SK-N-SH treated with all-trans-retinoic acid at 6 μM for 48 hours (cell line): ENCODE measurements around the gene NLGN3.

Experiments
- ARNTL ChIP-seq: fragments of 450-650 bp; formaldehyde crosslinking; IDR thresholded peaks from 2 replicates; pipeline ENCODE4 v1.5.0; 2020; ENCODE audit warnings: low read depth, mild to moderate bottlenecking, moderate library complexity, borderline replicate concordance
- CSDC2 ChIP-seq: fragments of 250-450 bp; sonication (Bioruptor Pico); IDR thresholded peaks from 2 replicates; pipeline ENCODE4 v1.5.0; 2020; ENCODE audit warnings: mild to moderate bottlenecking, moderate library complexity
- ESRRG ChIP-seq: fragments of 250-450 bp; sonication (Bioruptor Pico); IDR thresholded peaks from 2 replicates; pipeline ENCODE4 v1.6.1; 2021; ENCODE audit warnings: mild to moderate bottlenecking
- ISL1 ChIP-seq: fragments of 250-450 bp; sonication (Bioruptor Pico); IDR thresholded peaks from 2 replicates; pipeline ENCODE4 v2.1.2; 2022; ENCODE audit warnings: mild to moderate bottlenecking, moderate library complexity
- RARB ChIP-seq: fragments of 250-450 bp; sonication (Bioruptor Pico); IDR thresholded peaks from 2 replicates; pipeline ENCODE4 v1.8.0; 2021; ENCODE audit warnings: mild to moderate bottlenecking, moderate library complexity
- SNAI2 ChIP-seq: fragments of 250-450 bp; sonication (Bioruptor Pico); IDR thresholded peaks from 2 replicates; pipeline ENCODE4 v1.5.0; 2020; ENCODE audit warnings: mild to moderate bottlenecking, moderate library complexity
- TCF4 ChIP-seq: fragments of 250-450 bp; sonication (Bioruptor Pico); IDR thresholded peaks from 2 replicates; pipeline ENCODE4 v1.8.0; 2021; ENCODE audit warnings: mild to moderate bottlenecking, moderate library complexity, borderline replicate concordance
- ZC3H10 ChIP-seq: fragments of 250-450 bp; sonication (Bioruptor Pico); IDR thresholded peaks from 2 replicates; pipeline ENCODE4 v1.5.1; 2021; ENCODE audit warnings: mild to moderate bottlenecking, moderate library complexity
- ZNF565 ChIP-seq: fragments of 450-650 bp; formaldehyde crosslinking; conservative IDR thresholded peaks from 2 replicates; pipeline ENCODE4 v1.5.0; 2020; ENCODE audit warnings: low read depth, mild to moderate bottlenecking, moderate library complexity
- TF ChIP-seq, protein P1 (sequence below): fragments of 250-450 bp; sonication (Bioruptor Pico); IDR thresholded peaks from 2 replicates; pipeline ENCODE4 v1.8.0; 2020; ENCODE audit warnings: mild to moderate bottlenecking, moderate library complexity, borderline replicate concordance
- TF ChIP-seq, protein P2 (sequence below): fragments of 250-450 bp; sonication (Bioruptor Pico); IDR thresholded peaks from 2 replicates; pipeline ENCODE4 v1.5.1; 2021; ENCODE audit warnings: mild to moderate bottlenecking, moderate library complexity
- TF ChIP-seq, protein P3 (sequence below): fragments of 250-450 bp; sonication (Bioruptor Pico); IDR thresholded peaks from 2 replicates; pipeline ENCODE4 v1.8.0; 2021; ENCODE audit warnings: low read depth, mild to moderate bottlenecking, moderate library complexity, borderline replicate concordance
- TF ChIP-seq, protein P4 (sequence below): fragments of 250-450 bp; sonication (Bioruptor Pico); IDR thresholded peaks from 2 replicates; pipeline ENCODE4 v1.5.1; 2020; ENCODE audit warnings: low read depth, mild to moderate bottlenecking, moderate library complexity
- TF ChIP-seq, protein P5 (sequence below): fragments of 250-450 bp; sonication (Bioruptor Pico); IDR thresholded peaks from 2 replicates; pipeline ENCODE4 v1.5.0; 2020; ENCODE audit warnings: mild to moderate bottlenecking, moderate library complexity

DNA sequence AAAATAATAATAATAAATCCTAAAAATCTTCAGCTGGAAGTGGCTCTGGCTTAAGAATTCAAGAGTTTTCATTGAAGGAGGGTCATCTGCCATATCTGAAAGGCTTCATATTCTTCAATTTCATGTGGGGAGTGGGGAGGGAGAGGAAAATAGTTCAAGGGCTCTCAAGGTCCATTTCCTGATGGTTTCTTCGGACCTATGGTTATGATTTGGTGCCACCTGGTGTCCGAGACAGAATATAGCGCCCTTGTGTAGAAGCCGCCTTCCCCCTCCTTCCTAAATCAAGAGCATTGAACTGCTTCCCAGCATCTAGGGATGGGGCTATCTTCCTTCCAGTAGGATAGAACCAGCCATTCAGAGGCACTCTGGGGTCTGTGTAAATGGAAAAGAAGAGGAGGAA, 34.3 kb downstream of the NLGN3 start:
- TF ChIP-seq RARB (CRISPR knock-in tag) (no peak), ARNTL (CRISPR knock-in tag) (no peak), ISL1 (CRISPR knock-in tag) (no peak), TCF4 (no peak), ZNF565 (CRISPR knock-in tag) (no peak), ESRRG (CRISPR knock-in tag) (no peak), CSDC2 (CRISPR knock-in tag) (no peak), SNAI2 (no peak), ZC3H10 (CRISPR knock-in tag) (no peak)
- TF ChIP-seq, protein P1, sequence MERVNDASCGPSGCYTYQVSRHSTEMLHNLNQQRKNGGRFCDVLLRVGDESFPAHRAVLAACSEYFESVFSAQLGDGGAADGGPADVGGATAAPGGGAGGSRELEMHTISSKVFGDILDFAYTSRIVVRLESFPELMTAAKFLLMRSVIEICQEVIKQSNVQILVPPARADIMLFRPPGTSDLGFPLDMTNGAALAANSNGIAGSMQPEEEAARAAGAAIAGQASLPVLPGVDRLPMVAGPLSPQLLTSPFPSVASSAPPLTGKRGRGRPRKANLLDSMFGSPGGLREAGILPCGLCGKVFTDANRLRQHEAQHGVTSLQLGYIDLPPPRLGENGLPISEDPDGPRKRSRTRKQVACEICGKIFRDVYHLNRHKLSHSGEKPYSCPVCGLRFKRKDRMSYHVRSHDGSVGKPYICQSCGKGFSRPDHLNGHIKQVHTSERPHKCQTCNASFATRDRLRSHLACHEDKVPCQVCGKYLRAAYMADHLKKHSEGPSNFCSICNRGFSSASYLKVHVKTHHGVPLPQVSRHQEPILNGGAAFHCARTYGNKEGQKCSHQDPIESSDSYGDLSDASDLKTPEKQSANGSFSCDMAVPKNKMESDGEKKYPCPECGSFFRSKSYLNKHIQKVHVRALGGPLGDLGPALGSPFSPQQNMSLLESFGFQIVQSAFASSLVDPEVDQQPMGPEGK (CRISPR knock-in tag): no peak
- TF ChIP-seq, protein P2, sequence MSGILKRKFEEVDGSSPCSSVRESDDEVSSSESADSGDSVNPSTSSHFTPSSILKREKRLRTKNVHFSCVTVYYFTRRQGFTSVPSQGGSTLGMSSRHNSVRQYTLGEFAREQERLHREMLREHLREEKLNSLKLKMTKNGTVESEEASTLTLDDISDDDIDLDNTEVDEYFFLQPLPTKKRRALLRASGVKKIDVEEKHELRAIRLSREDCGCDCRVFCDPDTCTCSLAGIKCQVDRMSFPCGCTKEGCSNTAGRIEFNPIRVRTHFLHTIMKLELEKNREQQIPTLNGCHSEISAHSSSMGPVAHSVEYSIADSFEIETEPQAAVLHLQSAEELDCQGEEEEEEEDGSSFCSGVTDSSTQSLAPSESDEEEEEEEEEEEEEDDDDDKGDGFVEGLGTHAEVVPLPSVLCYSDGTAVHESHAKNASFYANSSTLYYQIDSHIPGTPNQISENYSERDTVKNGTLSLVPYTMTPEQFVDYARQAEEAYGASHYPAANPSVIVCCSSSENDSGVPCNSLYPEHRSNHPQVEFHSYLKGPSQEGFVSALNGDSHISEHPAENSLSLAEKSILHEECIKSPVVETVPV (CRISPR knock-in tag): no peak
- TF ChIP-seq, protein P3, sequence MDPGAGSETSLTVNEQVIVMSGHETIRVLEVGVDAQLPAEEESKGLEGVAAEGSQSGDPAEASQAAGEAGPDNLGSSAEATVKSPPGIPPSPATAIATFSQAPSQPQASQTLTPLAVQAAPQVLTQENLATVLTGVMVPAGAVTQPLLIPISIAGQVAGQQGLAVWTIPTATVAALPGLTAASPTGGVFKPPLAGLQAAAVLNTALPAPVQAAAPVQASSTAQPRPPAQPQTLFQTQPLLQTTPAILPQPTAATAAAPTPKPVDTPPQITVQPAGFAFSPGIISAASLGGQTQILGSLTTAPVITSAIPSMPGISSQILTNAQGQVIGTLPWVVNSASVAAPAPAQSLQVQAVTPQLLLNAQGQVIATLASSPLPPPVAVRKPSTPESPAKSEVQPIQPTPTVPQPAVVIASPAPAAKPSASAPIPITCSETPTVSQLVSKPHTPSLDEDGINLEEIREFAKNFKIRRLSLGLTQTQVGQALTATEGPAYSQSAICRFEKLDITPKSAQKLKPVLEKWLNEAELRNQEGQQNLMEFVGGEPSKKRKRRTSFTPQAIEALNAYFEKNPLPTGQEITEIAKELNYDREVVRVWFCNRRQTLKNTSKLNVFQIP (CRISPR knock-in tag): no peak
- TF ChIP-seq, protein P4, sequence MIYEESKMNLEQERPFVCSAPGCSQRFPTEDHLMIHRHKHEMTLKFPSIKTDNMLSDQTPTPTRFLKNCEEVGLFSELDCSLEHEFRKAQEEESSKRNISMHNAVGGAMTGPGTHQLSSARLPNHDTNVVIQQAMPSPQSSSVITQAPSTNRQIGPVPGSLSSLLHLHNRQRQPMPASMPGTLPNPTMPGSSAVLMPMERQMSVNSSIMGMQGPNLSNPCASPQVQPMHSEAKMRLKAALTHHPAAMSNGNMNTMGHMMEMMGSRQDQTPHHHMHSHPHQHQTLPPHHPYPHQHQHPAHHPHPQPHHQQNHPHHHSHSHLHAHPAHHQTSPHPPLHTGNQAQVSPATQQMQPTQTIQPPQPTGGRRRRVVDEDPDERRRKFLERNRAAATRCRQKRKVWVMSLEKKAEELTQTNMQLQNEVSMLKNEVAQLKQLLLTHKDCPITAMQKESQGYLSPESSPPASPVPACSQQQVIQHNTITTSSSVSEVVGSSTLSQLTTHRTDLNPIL: no peak
- TF ChIP-seq, protein P5, sequence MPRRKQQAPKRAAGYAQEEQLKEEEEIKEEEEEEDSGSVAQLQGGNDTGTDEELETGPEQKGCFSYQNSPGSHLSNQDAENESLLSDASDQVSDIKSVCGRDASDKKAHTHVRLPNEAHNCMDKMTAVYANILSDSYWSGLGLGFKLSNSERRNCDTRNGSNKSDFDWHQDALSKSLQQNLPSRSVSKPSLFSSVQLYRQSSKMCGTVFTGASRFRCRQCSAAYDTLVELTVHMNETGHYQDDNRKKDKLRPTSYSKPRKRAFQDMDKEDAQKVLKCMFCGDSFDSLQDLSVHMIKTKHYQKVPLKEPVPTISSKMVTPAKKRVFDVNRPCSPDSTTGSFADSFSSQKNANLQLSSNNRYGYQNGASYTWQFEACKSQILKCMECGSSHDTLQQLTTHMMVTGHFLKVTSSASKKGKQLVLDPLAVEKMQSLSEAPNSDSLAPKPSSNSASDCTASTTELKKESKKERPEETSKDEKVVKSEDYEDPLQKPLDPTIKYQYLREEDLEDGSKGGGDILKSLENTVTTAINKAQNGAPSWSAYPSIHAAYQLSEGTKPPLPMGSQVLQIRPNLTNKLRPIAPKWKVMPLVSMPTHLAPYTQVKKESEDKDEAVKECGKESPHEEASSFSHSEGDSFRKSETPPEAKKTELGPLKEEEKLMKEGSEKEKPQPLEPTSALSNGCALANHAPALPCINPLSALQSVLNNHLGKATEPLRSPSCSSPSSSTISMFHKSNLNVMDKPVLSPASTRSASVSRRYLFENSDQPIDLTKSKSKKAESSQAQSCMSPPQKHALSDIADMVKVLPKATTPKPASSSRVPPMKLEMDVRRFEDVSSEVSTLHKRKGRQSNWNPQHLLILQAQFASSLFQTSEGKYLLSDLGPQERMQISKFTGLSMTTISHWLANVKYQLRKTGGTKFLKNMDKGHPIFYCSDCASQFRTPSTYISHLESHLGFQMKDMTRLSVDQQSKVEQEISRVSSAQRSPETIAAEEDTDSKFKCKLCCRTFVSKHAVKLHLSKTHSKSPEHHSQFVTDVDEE: no peak
